ENCODE measurements around the gene STX10.
"Not testable (repeated sequence)": the region's sequence is repeated elsewhere in the genome, so short reads cannot be mapped to it uniquely, and the experiment has no call there.

Gene STX10, protein sequence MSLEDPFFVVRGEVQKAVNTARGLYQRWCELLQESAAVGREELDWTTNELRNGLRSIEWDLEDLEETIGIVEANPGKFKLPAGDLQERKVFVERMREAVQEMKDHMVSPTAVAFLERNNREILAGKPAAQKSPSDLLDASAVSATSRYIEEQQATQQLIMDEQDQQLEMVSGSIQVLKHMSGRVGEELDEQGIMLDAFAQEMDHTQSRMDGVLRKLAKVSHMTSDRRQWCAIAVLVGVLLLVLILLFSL

DNA sequence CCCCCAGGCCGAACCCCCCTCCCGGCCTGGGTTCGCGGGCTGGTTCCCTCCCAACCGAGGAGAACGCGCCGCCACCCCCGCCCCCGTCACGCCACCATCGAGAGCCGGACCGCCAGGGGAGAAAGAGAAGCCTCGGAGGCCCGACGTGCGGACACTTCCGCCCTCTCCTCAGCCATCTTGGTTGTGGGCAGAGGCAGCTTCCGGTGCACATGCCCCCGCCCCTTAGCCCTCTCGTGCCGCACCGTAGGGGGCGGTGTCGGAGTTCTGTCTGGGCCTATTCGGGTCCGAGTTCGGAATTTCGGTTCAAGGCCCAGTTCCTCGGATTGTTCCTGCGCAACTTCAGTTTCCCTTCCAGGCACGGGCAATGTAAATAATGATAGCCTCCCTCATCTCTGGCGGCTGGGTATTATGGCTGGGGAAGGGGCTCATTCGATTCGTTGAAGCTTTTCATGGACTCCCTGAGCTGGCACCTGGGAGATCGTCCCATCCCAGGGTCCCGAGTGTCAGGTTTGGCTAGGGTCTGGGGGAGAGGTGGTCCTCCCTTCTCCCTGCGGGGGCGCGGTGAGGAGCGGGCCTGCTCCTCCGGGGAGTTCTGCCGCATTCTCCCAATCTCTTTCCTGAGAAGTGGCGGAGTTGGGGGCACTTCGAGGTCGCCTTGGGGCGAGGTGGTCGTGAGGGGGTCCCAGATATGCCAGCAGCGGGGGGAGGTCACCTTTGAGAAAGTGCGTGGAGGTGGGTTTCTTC is at the start of gene STX10, which contains the start of gene IER2:
Gene STX10 (minus strand): TSS at position 189 of the 744 bp plus-strand sequence. CDS start 202 bp downstream, outside the sequence.
Gene IER2 (plus strand): TSS at position 225 of the 744 bp plus-strand sequence. CDS start 2,776 bp downstream, outside the sequence.
- DNase-seq (ENCODE audit: low read depth), result peak; percentile 88

DNA sequence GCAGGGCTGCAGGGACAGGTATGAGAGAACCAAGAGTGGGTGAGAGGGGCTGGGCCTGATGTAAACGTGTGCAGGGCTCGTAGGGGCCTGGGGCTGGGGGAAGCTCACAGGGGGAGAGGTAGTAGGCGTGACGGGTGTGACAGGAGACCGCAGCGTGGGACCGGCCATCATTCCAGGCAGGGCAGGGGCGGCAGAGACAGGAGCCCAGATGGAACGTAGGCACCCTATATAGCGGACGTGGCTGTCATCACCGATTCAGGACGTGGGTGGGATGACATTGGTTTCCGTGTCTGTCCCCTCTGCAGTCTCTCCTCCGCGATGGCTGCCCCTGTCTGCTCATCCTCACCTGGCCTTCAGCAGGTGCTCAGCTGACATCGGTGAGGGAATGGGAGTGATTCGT is 48.5 kb upstream of the STX10 start:
- DNase-seq (ENCODE audit: low read depth), result no peak

DNA sequence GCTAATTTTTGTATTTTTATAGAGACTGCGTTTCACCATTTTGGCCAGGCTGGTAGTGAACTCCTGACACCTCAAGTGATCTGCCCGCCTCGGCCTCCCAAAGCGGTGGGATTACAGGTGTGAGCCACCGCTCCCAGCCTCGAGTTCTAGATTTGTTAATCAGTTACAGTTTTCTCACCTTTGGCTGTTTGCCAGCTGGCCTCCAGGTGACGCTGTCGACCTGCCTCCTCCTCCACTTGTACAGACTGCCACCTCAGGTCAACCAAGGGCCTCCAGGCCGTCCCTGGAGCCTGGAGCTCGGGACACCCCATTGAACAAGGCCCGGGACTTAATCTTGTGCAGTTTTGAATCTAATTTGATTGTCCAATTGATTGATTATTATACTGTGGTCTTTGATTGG is 45.5 kb upstream of the STX10 start:
- DNase-seq (ENCODE audit: low read depth), result no peak

DNA sequence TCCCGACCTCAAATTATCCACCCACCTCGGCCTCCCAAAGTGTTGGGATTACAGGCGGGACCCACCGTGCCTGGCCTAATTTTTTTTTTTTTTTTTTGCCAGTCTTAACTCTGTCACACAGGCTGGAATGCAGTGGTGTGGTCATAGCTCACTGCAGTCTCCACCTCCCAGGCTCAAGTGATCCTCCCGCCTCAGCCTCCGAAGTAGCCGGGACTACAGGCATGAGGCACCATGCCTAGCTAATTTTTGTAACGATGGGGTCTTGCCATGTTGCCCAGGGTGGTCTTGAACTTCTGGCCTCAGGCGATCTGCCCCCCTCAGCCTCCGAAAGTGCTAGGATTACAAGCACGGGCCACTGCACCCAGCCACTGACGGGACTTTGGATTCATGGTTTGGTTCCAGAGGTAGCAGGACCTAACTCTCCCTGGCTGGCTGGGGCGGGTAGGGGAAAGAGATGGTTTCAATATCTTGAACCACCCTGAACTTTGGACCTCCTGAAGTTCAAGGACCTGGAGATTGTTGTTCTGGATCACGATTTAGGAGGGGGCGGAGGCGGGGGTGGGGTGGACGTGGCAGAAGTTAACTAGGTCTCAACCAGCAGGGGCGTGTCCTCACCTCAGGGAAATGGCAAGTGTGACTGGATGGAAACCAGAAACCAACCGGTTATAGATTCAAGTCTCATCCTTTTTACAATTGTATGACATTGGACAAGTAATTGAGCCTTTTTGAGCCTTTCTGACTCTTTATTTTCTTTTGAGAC is 40.8 kb upstream of the STX10 start:
- DNase-seq (ENCODE audit: low read depth), result no peak

DNA sequence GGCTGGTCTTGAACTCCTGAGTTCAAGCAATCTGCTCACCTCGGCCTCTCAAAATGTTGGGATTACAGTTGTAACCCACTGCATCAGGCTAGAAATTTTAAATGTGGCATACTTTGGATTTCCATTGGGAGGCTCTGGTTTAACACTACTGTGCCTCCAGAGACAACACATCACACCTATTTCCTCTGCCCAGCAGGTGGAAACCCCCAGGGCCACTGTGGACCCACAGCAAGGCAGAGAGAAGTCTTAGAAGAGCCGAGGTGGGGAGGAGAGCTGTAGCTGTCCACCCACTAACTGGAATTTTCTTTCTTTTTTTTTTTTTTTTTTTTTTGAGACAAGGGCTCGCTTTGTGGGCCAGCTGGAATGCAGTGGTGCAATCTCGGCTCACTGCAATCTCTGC is 39.4 kb upstream of the STX10 start:
- DNase-seq (ENCODE audit: low read depth), result no peak

DNA sequence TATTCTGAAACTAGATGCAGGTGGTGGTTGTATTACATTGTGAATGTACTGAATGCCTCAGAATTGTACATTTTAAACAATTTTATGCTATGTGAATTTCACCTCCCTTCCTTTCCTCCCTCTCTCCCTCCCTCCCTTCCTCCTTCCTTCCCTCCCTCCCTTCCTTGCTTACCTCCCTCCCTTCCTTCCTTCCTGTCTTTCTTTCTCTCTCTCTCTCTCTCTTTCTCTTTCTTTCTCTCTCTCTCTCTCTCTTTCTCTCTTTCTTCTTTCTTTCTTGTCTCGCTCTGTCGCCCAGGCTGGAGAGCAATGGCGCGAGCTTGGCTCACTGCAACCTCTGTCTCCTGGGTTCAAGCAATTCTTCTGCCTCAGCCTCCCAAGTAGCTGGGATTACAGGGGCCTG is 37.2 kb upstream of the STX10 start:
- no peak for DNase-seq (ENCODE audit: low read depth)

DNA sequence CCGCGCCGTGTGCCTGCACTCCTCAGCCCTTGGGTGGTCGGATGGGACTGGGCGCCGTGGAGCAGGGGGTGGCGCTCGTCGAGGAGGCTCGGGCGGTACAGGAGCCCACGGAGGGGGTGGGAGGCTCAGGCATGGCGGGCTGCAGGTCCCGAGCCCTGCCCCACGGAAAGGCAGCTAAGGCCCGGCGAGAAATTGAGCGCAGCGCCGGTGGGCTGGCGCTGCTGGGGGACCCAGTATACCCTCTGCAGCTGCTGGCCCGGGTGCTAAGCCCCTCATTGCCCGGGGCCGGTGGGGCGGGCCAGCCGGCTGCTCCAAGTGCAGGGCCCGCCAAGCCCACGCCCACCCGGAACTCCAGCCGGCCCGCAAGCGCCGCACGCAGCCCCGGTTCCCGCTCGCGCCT is 36.5 kb upstream of the STX10 start:
- DNase-seq (ENCODE audit: low read depth), result not testable (repeated sequence)

DNA sequence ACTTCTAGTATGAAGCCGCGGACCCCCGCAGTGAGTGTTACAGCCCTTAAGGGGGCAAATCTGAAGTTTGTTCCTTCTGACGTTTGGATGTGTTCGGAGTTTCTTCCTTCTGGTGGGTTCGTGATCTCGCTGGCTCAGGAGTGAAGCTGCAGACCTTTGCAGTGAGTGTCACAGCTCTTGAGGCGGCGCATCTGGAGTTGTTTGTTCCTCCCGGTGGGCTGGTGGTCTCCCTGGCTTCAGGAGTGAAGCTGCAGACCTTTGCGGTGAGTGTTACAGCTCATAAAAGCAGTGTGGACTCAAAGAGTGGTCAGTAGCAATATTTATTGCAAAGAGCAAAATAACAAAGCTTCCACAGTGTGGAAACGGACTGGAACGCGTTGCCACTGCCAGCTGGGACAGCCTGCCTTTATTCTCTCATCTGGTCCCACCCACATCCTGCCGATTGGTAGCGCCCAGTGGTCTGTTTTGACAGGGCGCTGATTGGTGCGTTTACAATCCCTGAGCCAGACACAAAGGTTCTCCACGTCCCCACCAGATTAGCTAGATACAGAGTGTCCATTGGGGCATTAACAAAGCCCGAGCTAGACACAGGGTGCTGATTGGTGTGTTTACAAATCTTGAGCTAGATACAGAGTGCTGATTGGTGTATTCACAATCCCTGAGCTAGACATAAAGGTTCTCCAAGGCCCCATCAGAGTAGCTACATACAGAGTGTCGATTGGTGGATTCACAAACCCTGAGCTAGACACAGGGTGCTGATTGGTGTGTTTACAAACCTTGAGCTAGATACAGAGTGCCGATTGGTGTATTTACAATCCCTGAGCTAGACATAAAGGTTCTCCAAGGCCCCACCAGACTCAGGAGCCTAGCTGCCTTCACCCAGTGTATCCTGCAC is 35.8 kb upstream of the STX10 start:
- DNase-seq (ENCODE audit: low read depth), result not testable (repeated sequence)

DNA sequence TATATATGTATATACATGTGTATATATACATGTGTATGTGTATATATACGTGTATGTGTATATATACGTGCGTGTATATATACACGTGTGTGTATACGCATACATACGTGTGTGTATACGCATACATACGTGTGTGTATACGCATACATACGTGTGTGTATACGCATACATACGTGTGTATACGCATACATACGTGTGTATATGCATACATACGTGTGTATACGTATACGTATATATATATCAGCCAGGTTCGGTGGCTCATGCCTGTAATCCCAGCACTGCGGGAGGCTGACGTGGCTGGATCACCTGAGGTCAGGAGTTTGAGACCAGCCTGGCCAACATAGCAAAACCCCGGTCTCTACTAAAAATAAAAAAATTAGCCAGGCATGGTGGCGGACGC is 34.8 kb upstream of the STX10 start:
- not testable (repeated sequence) for DNase-seq (ENCODE audit: low read depth)

DNA sequence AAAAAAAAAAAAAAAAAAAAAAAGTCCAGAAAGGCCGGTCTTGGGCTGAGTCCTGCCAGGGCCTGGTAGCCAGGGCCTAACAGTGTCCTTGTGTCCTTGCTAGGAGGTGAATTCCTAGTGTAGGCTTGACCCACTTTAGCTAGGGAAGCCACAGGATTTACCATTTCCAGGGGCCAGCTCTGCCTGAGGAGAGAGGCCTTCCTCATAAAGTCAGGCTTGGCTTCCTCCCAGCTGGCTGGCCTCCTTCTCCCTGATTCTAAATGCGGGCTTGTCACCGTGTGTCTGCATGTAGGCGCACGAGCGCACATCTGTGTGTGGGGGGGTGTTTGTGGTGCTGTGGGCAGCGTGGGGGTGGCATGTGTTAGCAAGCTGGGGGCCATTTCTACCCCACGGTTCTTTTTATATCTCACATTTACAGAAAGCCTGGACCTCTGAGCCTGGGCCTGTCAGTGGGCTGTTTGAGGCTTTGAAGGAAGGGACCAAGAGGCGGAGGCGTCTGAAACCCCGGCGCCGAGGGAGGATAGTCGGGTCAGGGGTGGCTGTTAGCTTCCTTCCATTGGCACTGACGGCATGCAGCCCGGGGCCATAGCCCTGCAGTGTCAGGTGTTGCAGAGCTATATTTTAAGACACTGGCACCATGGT is 31.7 kb upstream of the STX10 start:
- peak; percentile 46 for DNase-seq (ENCODE audit: low read depth)

DNA sequence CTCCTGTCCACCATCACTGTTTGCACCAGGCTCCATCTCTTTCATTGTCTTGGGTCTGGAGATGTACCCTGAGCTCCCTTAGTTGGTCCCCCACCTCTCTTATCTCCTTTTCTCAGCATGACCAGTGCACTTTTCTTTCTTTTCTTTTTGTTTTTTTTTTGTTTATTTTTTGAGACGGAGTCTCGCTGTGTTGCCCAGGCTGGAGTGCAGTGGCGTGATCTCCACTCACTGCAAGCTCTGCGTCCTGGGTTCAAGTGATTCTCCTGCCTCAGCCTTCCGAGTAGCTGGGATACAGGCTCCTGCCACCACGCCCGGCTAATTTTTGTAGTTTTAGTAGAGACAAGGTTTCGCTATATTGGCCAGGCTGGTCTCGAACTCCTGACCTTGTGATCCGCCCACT is 28.1 kb upstream of the STX10 start:
- DNase-seq (ENCODE audit: low read depth), result not testable (repeated sequence)

DNA sequence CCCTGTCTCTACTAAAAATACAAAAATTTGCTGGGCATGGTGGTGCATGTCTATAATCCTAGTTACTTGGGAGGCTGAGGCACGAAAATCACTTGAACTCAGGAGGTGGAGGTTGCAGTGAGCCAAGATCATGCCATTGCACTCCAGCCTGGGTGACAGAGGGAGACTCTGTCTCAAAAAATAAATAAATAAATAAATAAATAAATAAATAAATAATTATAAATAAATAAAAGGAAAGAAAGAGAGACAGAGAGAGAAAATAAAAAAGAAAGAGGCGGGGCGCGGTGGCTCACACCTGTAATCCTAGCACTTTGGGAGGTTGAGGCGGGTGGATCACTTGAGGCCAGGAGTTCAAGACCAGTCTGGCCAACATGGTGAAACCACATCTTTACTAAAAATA is 27.4 kb upstream of the STX10 start:
- DNase-seq (ENCODE audit: low read depth), result not testable (repeated sequence)

DNA sequence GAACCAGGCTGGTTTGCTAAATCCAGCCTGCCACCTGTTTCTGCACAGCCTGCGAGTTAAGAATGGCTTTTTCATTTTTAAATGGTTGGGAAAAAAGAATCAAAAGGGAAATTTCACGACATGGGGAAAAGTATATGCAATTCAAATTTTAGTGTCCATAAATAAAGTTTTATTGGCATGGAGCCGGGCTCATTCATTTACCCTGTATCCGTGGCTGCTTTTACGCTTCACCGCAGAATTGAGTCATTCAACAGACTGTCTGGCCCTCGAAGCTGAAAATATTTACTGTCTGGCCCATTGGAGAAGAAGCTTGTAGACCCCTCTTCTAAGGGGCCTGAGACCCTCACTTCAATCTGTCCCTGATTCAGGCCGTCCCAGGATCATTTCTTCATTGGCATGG is 26.2 kb upstream of the STX10 start:
- DNase-seq (ENCODE audit: low read depth), result no peak

DNA sequence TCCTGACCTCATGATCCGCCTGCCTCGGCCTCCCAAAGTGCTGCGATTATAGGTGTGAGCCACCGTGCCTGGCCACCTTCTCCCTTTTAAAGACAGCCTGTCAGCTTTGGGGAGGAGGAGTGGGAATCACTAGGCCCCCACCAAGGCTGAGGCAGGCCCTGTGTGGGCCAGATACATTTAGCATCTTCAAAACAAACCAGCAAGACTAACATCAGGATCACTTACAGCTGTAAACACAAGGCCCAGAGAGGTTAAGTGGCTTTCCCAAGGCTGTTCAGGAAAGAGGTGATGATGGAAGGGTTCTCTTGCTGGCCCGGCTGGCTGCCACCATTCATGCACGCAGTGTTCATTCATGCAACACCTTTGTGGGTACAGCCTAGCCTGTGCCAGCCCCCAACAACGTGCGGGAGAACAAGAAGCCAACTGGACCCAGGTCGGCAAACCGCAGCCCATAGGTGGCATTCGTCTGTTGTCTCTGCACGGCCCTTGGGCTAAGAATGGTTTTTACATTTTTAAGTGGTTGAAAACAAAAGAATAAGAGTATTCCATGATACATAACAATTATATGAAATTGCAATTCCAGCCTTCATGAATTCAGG is 23.1 kb upstream of the STX10 start:
- DNase-seq (ENCODE audit: low read depth), result no peak

DNA sequence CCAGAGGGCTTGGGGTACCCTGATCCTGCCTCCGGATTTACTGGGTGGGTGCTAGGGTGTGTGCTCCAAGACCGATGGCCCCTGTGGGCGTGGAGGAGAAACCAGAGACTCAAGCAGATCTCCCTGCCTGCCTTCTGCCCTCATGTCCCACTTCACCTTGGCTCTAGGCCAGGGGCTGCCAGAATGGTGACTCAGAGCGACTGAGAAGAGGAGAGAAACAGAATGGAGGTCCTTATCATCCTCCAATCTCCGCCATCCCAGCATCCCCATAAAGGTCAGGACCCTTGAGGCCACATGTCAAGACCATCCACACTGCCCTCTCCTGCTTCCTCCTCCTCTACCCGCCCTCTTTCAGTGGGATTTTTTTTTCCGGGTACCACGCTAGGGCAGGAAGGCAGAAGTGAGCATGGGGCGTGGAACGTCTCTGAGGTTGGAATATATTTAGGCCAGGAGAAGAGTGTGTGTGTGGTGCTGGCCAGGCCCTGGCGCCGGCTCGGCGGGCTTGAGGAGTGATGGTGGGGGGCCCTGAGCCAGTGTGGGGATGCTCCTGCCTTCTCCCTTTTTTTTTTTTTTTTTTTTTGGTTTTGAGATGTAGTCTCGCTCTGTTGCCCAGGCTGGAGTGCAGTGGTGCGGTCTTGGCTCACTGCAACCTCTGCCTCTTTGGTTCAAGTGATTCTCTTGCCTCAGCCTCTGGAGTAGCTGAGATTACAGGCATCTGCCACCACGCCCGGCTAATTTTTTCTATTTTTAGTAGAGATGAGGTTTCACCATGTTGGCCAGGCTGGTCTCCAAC is 22.4 kb upstream of the STX10 start:
- DNase-seq (ENCODE audit: low read depth), result peak; percentile 65

DNA sequence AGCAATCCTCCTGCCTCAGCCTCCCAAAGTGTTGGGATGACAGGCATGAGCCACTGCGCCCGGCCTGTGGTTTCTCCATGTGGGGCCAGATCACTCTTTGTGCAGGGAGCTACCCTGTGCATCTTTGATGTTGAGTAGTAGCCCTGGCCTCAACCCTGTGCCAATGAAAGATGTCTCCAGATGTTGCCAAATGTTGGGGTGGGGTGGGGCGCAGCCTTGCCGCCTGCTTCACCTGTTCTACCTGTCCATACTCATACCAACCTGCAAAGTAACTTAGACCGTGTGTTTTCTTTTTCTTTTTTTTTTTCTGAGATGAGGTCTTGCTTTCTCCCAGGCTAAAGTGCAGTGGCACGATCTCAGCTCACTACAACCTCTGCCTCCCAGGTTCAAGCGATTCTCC is 21.0 kb upstream of the STX10 start:
- DNase-seq (ENCODE audit: low read depth), result no peak

DNA sequence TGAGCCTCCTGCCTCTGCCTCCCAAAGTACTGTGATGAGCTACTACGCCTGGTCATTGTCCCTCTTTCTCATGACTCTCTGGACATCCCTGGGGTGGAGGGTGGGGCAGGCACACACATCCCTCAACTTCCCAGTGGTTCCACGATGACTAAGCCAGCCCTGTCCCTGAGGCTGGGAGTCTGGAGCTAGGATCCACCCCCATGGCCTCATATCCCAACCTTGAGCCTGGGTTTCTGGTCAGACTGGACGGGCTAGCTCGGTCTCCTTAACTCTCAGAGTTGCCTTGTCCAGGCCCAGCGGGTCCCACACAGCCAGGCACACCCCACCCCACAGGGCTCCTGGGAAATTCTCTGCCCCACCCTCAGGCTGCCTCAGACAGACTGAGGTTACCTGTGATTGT is 19.6 kb upstream of the STX10 start:
- DNase-seq (ENCODE audit: low read depth), result no peak

DNA sequence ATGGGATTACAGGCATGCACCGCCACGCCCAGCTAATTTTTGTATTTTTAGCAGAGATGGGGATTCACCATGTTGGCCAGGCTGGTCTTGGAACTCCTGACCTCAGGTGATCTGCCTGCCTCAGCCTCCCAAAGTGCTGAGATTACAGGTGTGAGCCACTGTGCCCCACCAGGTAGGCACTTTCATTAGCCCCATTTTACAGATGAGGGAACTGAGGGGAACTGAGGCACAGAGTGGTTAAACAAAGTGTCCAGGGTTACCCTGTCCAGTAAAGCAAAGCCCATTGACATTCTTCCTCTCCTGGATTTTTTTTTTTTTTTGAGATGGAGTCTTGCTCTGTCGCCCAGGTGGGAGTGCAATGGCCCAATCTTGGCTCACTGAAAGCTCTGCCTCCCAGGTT is 16.0 kb upstream of the STX10 start:
- DNase-seq (ENCODE audit: low read depth), result not testable (repeated sequence)

DNA sequence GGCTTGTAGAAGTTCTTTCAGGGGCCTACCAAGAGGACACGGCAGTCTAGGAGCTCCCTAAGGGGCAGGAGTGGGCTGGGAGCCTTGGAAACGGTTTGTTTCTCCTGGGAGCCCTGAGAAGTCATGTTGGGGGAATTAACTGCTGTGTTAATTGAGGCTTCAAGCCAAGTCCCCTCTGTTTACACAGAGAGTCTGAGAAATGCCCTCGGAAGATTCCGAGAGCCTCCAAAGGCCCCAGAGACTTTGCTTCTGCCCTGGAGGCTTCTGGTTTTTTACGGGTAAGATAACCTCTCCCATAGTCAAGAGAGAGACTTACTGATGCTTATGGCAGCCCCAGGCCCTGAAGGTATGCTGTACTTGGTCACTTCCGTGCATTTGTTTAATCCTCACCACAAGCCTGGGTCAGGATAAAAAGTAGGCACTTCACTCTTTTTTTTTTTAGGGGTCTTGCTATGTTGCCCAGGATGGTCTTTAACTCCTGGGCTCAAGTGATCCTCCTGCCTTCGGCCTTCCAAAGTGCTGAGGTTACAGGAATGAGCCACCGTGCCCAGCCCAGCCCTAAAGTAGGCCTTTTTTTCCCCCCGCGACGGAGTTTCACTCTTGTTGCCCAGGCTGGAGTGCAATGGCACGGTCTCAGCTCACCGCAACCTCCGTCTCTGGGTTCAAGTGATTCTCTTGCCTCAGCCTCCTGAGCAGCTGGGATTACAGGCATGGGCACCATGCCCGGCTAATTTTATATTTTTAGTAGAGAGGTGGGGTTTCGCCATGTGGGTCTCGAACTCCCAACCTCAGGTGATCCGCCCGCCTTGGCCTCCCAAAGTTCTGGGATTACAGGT is 15.2 kb upstream of the STX10 start:
- DNase-seq (ENCODE audit: low read depth), result no peak
